HCT116 (cell line): ENCODE results near the gene MYLIP. TPM values are rescaled to one million over a fixed set of nuclear protein-coding genes. Genes with fewer than 3 reads are reported as not detected.

Source experiments
- ATAC-seq: fragments of 200-7000 bp; cut with Tn5 transposase; 2 replicates; pipeline ENCODE4 v1.9.1; 2020; ENCODE audit warnings: mild to moderate bottlenecking, moderate library complexity
- BruUV-seq: library from RNA; stranded (reverse); fragments of 400-500 nt; replicated peaks from 2 replicates; lab custom pipeline; 2021; lab: Mats Ljungman, UMichigan
- CTCF ChIA-PET: fragments of 300-600 bp; sonication (Branson Sonifier 250); formaldehyde crosslinking; loops from one replicate; lab custom pipeline; 2021; ENCODE audit warnings: antibody characterized with exemption; lab: Charles Lee
- POLR2A ChIA-PET: fragments of 300-600, 350-600 bp; sonication (Branson Sonifier 250); formaldehyde crosslinking; loops from one replicate; lab custom pipeline; 2021; ENCODE audit warnings: antibody characterized with exemption; lab: Charles Lee
- RAD21 ChIA-PET, 2 experiments: fragments of 300-600 bp; sonication (Branson Sonifier 250); formaldehyde crosslinking; loops; one replicate each; lab custom pipeline; 2023; ENCODE audit warnings: low total read pairs in 2 of 2; ENCODE audit not compliant: uncharacterized antibody in 2 of 2, unreplicated experiment in 2 of 2, low non-redundant PET in 1 of 2; lab: Charles Lee
- DNase-seq: peaks from one replicate; pipeline ENCODE4 v3.0.0-alpha.2; 2010; ENCODE audit warnings: low read depth, low spot score
- H2AFZ ChIP-seq: fragments of 200-600 bp; shearing (Covaris generic), sonication (generic); 2 replicates; pipeline ENCODE4 v1.6.1; 2017; ENCODE audit warnings: low read depth, mixed run types, mixed read lengths, antibody characterized with exemption, low read length; ENCODE audit not compliant: poor library complexity, severe bottlenecking
- H3K27ac ChIP-seq: 2 replicates; pipeline ENCODE4 v1.5.1; 2012; ENCODE audit warnings: low read depth, low read length
- H3K27me3 ChIP-seq: fragments of 200-600 bp; sonication (generic); 2 replicates; pipeline ENCODE4 v1.6.1; 2016; ENCODE audit warnings: mixed run types, low read length, mixed read lengths; ENCODE audit not compliant: insufficient read depth
- H3K36me3 ChIP-seq, 2 experiments: fragments of 200-500 bp in 1 of 2; fragments of 200-600 bp in 1 of 2; sonication (Bioruptor generic) in 1 of 2; sonication (generic) in 1 of 2; 2 replicates each; pipeline versions ENCODE4 v1.5.1 to v1.6.1; 2014 to 2016; ENCODE audit warnings: low read length in 2 of 2, inconsistent platforms in 1 of 2, mixed read lengths in 1 of 2, mixed run types in 1 of 2; ENCODE audit not compliant: insufficient read depth in 2 of 2, control insufficient read depth in 1 of 2
- H3K4me1 ChIP-seq, 2 experiments: fragments of 200-600 bp in 1 of 2; sonication (generic) in 1 of 2; 2 replicates each; pipeline versions ENCODE4 v1.5.1 to v1.6.1; 2012 to 2017; ENCODE audit warnings: low read length in 2 of 2, inconsistent platforms in 1 of 2, mild to moderate bottlenecking in 1 of 2, mixed read lengths in 1 of 2, mixed run types in 1 of 2, moderate library complexity in 1 of 2; ENCODE audit not compliant: insufficient read depth in 2 of 2, control insufficient read depth in 1 of 2
- H3K4me2 ChIP-seq: fragments of 200-600 bp; sonication (generic); 2 replicates; pipeline ENCODE4 v1.6.1; 2017; ENCODE audit warnings: mixed run types, low read length, mixed read lengths
- H3K4me3 ChIP-seq, 2 experiments: fragments of 200-600 bp in 1 of 2; sonication (generic) in 1 of 2; replicated peaks in 1 of 2; 2 replicates each; pipeline ENCODE4 v1.5.1; 2011 to 2016; ENCODE audit warnings: low read length in 2 of 2, control low read depth in 1 of 2, low read depth in 1 of 2, mild to moderate bottlenecking in 1 of 2, mixed read lengths in 1 of 2, mixed run types in 1 of 2
- H3K79me2 ChIP-seq: fragments of 200-600 bp; sonication (generic); 2 replicates; pipeline ENCODE4 v1.6.1; 2017; ENCODE audit warnings: mild to moderate bottlenecking, mixed run types, low read length, moderate library complexity, mixed read lengths; ENCODE audit not compliant: insufficient read depth
- H3K9ac ChIP-seq: fragments of 200-600 bp; sonication (generic); 2 replicates; pipeline ENCODE4 v1.6.1; 2016; ENCODE audit warnings: low read length, mixed read lengths
- H3K9me2 ChIP-seq: fragments of 200-600 bp; sonication (generic), shearing (Covaris generic); 2 replicates; pipeline ENCODE4 v1.6.1; 2017; ENCODE audit warnings: mixed run types, mild to moderate bottlenecking, moderate library complexity; ENCODE audit not compliant: insufficient read depth
- H3K9me3 ChIP-seq, 2 experiments: fragments of 200-500 bp in 1 of 2; fragments of 200-600 bp in 1 of 2; sonication (Bioruptor generic) in 1 of 2; sonication (generic) in 1 of 2; 2 replicates each; pipeline ENCODE4 v1.6.1; 2014 to 2017; ENCODE audit warnings: low read length in 2 of 2, mixed read lengths in 2 of 2, inconsistent platforms in 1 of 2, low read depth in 1 of 2, mild to moderate bottlenecking in 1 of 2, mixed run types in 1 of 2, moderate library complexity in 1 of 2; ENCODE audit not compliant: control insufficient read depth in 1 of 2, insufficient read depth in 1 of 2
- H4K20me1 ChIP-seq: fragments of 200-600 bp; sonication (generic), shearing (Covaris generic); 2 replicates; pipeline ENCODE4 v1.6.1; 2017; ENCODE audit warnings: mixed run types, mild to moderate bottlenecking, moderate library complexity; ENCODE audit not compliant: insufficient read depth
- ATF3 ChIP-seq: IDR thresholded peaks from 2 replicates; pipeline ENCODE4 v1.6.1; 2012
- CBX3 ChIP-seq: IDR thresholded peaks from 2 replicates; pipeline ENCODE4 v1.6.1; 2012; ENCODE audit warnings: low read depth
- CTCF ChIP-seq, 3 experiments: fragments of 200-600 bp in 1 of 3; sonication (generic) in 1 of 3; IDR thresholded peaks in 2 of 3; conservative IDR thresholded peaks in 1 of 3; 2 replicates each; pipeline ENCODE4 v1.5.1; 2012 to 2017; ENCODE audit warnings: low read depth in 2 of 3, low read length in 2 of 3, antibody characterized with exemption in 1 of 3, borderline replicate concordance in 1 of 3, control low read depth in 1 of 3, mild to moderate bottlenecking in 1 of 3, mixed read lengths in 1 of 3, mixed run types in 1 of 3, moderate library complexity in 1 of 3; ENCODE audit not compliant: insufficient read depth in 1 of 3
- EZH2 ChIP-seq: fragments of 200-600 bp; sonication (generic); IDR thresholded peaks from 2 replicates; pipeline ENCODE4 v1.6.1; 2017; ENCODE audit warnings: antibody characterized with exemption, mixed run types
- POLR2A ChIP-seq: IDR thresholded peaks from 2 replicates; pipeline ENCODE4 v1.7.0; 2011; ENCODE audit warnings: borderline replicate concordance; ENCODE audit not compliant: insufficient read depth, insufficient read length; ENCODE audit errors: extremely low read depth
- POLR2AphosphoS5 ChIP-seq: IDR thresholded peaks from 2 replicates; pipeline ENCODE4 v1.6.1; 2011; ENCODE audit warnings: mild to moderate bottlenecking, low read depth, low read length, moderate library complexity
- RAD21 ChIP-seq: IDR thresholded peaks from 2 replicates; pipeline ENCODE4 v1.6.1; 2012; ENCODE audit warnings: low read depth, mild to moderate bottlenecking
- SP1 ChIP-seq: IDR thresholded peaks from 2 replicates; pipeline ENCODE4 v1.6.1; 2012; ENCODE audit warnings: low read depth
- SRF ChIP-seq: IDR thresholded peaks from 2 replicates; pipeline ENCODE4 v1.6.1; 2012; ENCODE audit warnings: low read depth
- intact Hi-C: fragments of 100-400 bp; cut with micrococcal nuclease; formaldehyde crosslinking; loops from 2 replicates; pipeline ENCODE4 v1.10.0; 2022
- total RNA-seq: library from RNA; stranded (reverse); gene quantifications from one replicate; pipeline ENCODE4 v1.2.1, GENCODE V29; 2021; ENCODE audit not compliant: unreplicated experiment
- TF ChIP-seq, protein P1 (sequence below): IDR thresholded peaks from 2 replicates; pipeline ENCODE4 v1.6.1; 2012
- TF ChIP-seq, protein P2 (sequence below): IDR thresholded peaks from 2 replicates; pipeline ENCODE4 v1.6.1; 2012; ENCODE audit warnings: low read depth

Gene MYLIP
- total RNA-seq, 1 experiment from 2014 or later, result 10.6 TPM

DNA sequence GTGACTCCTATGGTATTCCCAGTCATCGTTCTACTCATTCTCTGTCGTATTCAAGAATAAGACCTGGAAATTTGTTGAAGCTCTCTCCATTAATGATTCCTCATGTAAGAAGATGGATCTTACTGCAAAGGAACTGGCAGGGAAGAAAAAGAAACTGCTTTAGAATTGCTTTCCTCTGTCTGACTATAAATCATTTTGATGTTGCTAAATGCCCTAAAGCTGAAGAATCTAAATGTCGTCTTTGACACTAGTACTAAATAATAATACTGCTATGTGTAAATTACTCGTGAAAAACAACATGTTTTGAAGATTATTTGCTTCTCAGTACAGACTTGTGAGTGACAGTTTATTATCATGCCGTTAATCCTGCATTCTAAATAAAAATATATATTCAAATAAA, 20.5 kb upstream of the MYLIP start:
- ChIA-PET RAD21 (no interaction called here), POLR2A (no interaction called here), CTCF (no interaction called here)
- H3K4me1 ChIP-seq, result no peaks in the 10 kb centered on the region
- H3K79me2 ChIP-seq, result no peaks in the 10 kb centered on the region
- DNase-seq (no peak), ATAC-seq (no peak)
- no peak overlapping the region for H3K4me2 ChIP-seq
- H4K20me1 ChIP-seq, result no peaks in the 10 kb centered on the region
- no TSS peak for BruUV-seq
- no peak for TF ChIP-seq CTCF (IDR thresholded peaks at IDR 0.05 in 2 of 3, conservative IDR thresholded peaks at IDR 0.05 in 1 of 3; ENCODE audit: borderline replicate concordance in 1 of 3, insufficient read depth in 1 of 3, low read depth in 2 of 3, low read length in 2 of 3)
- TF ChIP-seq, protein P1, sequence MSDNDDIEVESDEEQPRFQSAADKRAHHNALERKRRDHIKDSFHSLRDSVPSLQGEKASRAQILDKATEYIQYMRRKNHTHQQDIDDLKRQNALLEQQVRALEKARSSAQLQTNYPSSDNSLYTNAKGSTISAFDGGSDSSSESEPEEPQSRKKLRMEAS, result no peak
- no peak for TF ChIP-seq ATF3
- TF ChIP-seq POLR2AphosphoS5, result no peak
- H3K27ac ChIP-seq, result no peak overlapping the region
- H3K9me3 ChIP-seq, result no peaks in the 10 kb centered on the region
- H3K27me3 ChIP-seq, result no peaks in the 10 kb centered on the region
- intact Hi-C loops, result no loop called here
- H3K4me3 ChIP-seq, result no peak overlapping the region
- no peaks in the 10 kb centered on the region for H3K36me3 ChIP-seq
- H3K9ac ChIP-seq, result no peak overlapping the region
- H3K9me2 ChIP-seq, result no peaks in the 10 kb centered on the region
- no peak overlapping the region for H2AFZ ChIP-seq

- Histone ChIP-seq H3K79me2 (no peaks in the 10 kb centered on the region), H3K36me3 (no peaks in the 10 kb centered on the region), H4K20me1 (no peaks in the 10 kb centered on the region), H3K4me2 (no peak overlapping the region), H2AFZ (no peak overlapping the region), H3K9ac (no peak overlapping the region), H3K9me3 (no peaks in the 10 kb centered on the region), H3K9me2 (no peaks in the 10 kb centered on the region), H3K27me3 (no peaks in the 10 kb centered on the region), H3K27ac (no peak overlapping the region), H3K4me3 (no peak overlapping the region), H3K4me1 (no peaks in the 10 kb centered on the region)
- ChIA-PET POLR2A (no interaction called here), RAD21 (no interaction called here), CTCF (no interaction called here)
- BruUV-seq, result no TSS peak
- intact Hi-C loops, result no loop called here
- ATAC-seq (no peak), DNase-seq (no peak)
- no peak for TF ChIP-seq EZH2
- TF ChIP-seq SP1, result no peak
- TF ChIP-seq CBX3, result no peak
- TF ChIP-seq, protein P2, sequence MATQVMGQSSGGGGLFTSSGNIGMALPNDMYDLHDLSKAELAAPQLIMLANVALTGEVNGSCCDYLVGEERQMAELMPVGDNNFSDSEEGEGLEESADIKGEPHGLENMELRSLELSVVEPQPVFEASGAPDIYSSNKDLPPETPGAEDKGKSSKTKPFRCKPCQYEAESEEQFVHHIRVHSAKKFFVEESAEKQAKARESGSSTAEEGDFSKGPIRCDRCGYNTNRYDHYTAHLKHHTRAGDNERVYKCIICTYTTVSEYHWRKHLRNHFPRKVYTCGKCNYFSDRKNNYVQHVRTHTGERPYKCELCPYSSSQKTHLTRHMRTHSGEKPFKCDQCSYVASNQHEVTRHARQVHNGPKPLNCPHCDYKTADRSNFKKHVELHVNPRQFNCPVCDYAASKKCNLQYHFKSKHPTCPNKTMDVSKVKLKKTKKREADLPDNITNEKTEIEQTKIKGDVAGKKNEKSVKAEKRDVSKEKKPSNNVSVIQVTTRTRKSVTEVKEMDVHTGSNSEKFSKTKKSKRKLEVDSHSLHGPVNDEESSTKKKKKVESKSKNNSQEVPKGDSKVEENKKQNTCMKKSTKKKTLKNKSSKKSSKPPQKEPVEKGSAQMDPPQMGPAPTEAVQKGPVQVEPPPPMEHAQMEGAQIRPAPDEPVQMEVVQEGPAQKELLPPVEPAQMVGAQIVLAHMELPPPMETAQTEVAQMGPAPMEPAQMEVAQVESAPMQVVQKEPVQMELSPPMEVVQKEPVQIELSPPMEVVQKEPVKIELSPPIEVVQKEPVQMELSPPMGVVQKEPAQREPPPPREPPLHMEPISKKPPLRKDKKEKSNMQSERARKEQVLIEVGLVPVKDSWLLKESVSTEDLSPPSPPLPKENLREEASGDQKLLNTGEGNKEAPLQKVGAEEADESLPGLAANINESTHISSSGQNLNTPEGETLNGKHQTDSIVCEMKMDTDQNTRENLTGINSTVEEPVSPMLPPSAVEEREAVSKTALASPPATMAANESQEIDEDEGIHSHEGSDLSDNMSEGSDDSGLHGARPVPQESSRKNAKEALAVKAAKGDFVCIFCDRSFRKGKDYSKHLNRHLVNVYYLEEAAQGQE, result no peak
- TF ChIP-seq CTCF (IDR thresholded peaks at IDR 0.05 in 2 of 3, conservative IDR thresholded peaks at IDR 0.05 in 1 of 3; ENCODE audit: borderline replicate concordance in 1 of 3, insufficient read depth in 1 of 3, low read depth in 2 of 3, low read length in 2 of 3), result no peak
- no peak for TF ChIP-seq RAD21
- no peak for TF ChIP-seq SRF
- no peak for TF ChIP-seq POLR2A
Observed at GRCh38 chr6:16108921-16109658, 19.8 kb upstream of the MYLIP start.
